HG03565 (cell line): Measurements from ENCODE around the gene TEAD1.

ENCODE experiments used
- ATAC-seq: cut with Tn5 transposase; IDR thresholded peaks from one replicate; pipeline ENCODE4 v1.9.1; 2021; ENCODE audit warnings: mild to moderate bottlenecking, moderate library complexity; ENCODE audit not compliant: unreplicated experiment

The TEAD1 gene

GRCh38 chr11:12685229-12685628 is 11.0 kb downstream of the TEAD1 start:
- no peak for ATAC-seq

GRCh38 chr11:12686246-12687060 is 12.2 kb downstream of the TEAD1 start:
- no peak for ATAC-seq

GRCh38 chr11:12687216-12687623 is 13.0 kb downstream of the TEAD1 start:
- ATAC-seq = no peak

GRCh38 chr11:12687740-12688139 is 13.5 kb downstream of the TEAD1 start:
- no peak for ATAC-seq

GRCh38 chr11:12689029-12689755 is 15.0 kb downstream of the TEAD1 start:
- no peak for ATAC-seq

GRCh38 chr11:12690663-12691062 is 16.4 kb downstream of the TEAD1 start:
- no peak for ATAC-seq

- ATAC-seq = no peak
Measured at GRCh38 chr11:12691473-12691872, 17.3 kb downstream of the TEAD1 start.

- no peak for ATAC-seq
Measured at GRCh38 chr11:12692229-12693075, 18.2 kb downstream of the TEAD1 start.

GRCh38 chr11:12693094-12693478 is 18.9 kb downstream of the TEAD1 start:
- ATAC-seq = no peak

GRCh38 chr11:12693479-12694182 is 19.4 kb downstream of the TEAD1 start:
- no peak for ATAC-seq

- no peak for ATAC-seq
Measured at GRCh38 chr11:12694183-12694531, 19.9 kb downstream of the TEAD1 start.

GRCh38 chr11:12695221-12695794 is 21.1 kb downstream of the TEAD1 start:
- no peak for ATAC-seq

GRCh38 chr11:12695873-12696272 is 21.7 kb downstream of the TEAD1 start:
- ATAC-seq = no peak

- ATAC-seq = no peak
Measured at GRCh38 chr11:12696911-12697581, 22.8 kb downstream of the TEAD1 start.

- no peak for ATAC-seq
Measured at GRCh38 chr11:12698048-12698447, 23.8 kb downstream of the TEAD1 start.

- ATAC-seq = no peak
Measured at GRCh38 chr11:12701811-12702592, 27.8 kb downstream of the TEAD1 start.

GRCh38 chr11:12702999-12703453 is 28.8 kb downstream of the TEAD1 start:
- ATAC-seq = no peak

- no peak for ATAC-seq
Measured at GRCh38 chr11:12704049-12704448, 29.8 kb downstream of the TEAD1 start.

- no peak for ATAC-seq
Measured at GRCh38 chr11:12705874-12706273, 31.7 kb downstream of the TEAD1 start.
